ENCODE measurements around the gene CTDP1. TPM values are rescaled to one million over a fixed set of nuclear protein-coding genes. Genes with fewer than 3 reads are reported as not detected.

Gene CTDP1
- total and polyA plus RNA-seq, 9 of the 15 experiments (the other 6 are each of a cell fraction or from before 2014, with no cell fraction given): 0.07 to 19.2 (median 4.0) TPM

DNA sequence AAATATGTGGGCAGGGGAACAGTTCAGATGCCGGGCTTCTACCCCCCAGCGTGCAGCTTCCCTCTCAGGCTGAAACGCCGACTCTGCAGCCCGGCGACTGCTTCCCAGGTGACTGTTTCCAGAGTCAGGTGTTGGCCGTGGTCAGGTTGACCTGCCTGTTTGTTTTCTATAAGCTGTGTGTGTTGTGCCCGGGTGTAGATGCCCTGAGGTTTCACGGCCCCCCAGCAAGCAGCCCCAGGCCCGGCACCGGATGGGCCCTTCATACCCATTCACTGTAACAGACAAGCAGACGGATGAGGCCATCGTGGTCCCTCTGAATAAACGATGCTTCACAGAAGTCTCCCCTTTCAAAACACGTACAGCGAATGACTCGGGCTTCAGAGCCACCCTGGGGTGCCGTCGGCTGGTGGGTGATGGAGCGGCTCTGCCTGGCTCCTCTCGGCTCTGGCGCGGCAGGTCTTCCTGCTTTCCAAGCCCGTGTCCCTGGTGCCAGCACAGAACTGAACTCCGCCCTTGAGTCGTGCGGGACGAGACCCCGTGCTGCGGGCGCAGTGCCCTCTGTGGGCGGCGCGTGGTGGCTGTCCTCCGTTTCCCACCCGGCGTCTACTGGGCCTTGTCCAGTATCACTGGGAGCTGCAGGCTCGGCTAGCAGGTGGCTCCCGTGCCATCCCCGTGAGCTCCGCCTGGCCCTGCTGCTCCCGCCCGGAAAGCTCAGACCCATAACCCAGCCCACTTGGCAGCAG lies 103.1 kb downstream of the CTDP1 start:
- DNase-seq (ENCODE audit: extremely low read depth in 1 of 4, low spot score in 3 of 4) (no peak), FAIRE-seq (no peak), ATAC-seq (no peak)
- H2AFZ ChIP-seq (ENCODE audit: low read depth, low read length): no peak overlapping the region
- H3K9me1 ChIP-seq (ENCODE audit: control insufficient read depth, insufficient read depth, low read length): no peaks in the 10 kb centered on the region
- no peak overlapping the region for H3K4me3 ChIP-seq
- ChIA-PET POLR2A (no interaction called here), CTCF (ENCODE audit: low intra/inter-chr PET ratio) (no interaction called here)
- H3K9me3 ChIP-seq (replicated peaks; ENCODE audit: control insufficient read depth, insufficient read depth, low read depth, low read length): no peaks in the 10 kb centered on the region
- peaks cover 20 to 86% of the 10 kb centered on the region in 2 experiments for H3K27me3 ChIP-seq (ENCODE audit: control insufficient read depth in 2 of 2, insufficient read depth in 2 of 2, low read length in 2 of 2)
- no peak overlapping the region for H3K9ac ChIP-seq (ENCODE audit: insufficient read depth in 1 of 2, low read depth in 2 of 2, low read length in 2 of 2)
- no peaks in the 10 kb centered on the region for H3K36me3 ChIP-seq (ENCODE audit: control insufficient read depth, insufficient read depth, low read length)
- no peak overlapping the region for H3K27ac ChIP-seq (ENCODE audit: extremely low read depth, low read depth, low read length)
- H3K4me1 ChIP-seq (replicated peaks in 1 of 2; ENCODE audit: control insufficient read depth in 2 of 2, insufficient read depth in 2 of 2, low read length in 2 of 2): peaks cover 0 to 5% of the 10 kb centered on the region in 2 experiments; a peak in 2 of 5 replicates
- WGBS (ENCODE audit: insufficient coverage, low coverage, missing lambda C conversion rate): 9% methylated on average over 22 of the region's 43 CpGs
- no TSS peak for BruUV-seq (replicated peaks)
- no peaks in the 10 kb centered on the region for H3K79me2 ChIP-seq (ENCODE audit: control insufficient read depth, insufficient read depth, low read length)
- in situ Hi-C loops (cut with MboI) (no loop called here), intact Hi-C loops (cut with micrococcal nuclease) (no loop called here)
- H4K20me1 ChIP-seq (replicated peaks; ENCODE audit: control insufficient read depth, insufficient read depth, low read length): no peaks in the 10 kb centered on the region
- H3K4me2 ChIP-seq (ENCODE audit: insufficient read depth, low read length): no peak overlapping the region
- no peak for TF ChIP-seq ZNF76 (CRISPR knock-in tag; IDR thresholded peaks at IDR 0.05; ENCODE audit: borderline replicate concordance)
- TF ChIP-seq, protein P1, sequence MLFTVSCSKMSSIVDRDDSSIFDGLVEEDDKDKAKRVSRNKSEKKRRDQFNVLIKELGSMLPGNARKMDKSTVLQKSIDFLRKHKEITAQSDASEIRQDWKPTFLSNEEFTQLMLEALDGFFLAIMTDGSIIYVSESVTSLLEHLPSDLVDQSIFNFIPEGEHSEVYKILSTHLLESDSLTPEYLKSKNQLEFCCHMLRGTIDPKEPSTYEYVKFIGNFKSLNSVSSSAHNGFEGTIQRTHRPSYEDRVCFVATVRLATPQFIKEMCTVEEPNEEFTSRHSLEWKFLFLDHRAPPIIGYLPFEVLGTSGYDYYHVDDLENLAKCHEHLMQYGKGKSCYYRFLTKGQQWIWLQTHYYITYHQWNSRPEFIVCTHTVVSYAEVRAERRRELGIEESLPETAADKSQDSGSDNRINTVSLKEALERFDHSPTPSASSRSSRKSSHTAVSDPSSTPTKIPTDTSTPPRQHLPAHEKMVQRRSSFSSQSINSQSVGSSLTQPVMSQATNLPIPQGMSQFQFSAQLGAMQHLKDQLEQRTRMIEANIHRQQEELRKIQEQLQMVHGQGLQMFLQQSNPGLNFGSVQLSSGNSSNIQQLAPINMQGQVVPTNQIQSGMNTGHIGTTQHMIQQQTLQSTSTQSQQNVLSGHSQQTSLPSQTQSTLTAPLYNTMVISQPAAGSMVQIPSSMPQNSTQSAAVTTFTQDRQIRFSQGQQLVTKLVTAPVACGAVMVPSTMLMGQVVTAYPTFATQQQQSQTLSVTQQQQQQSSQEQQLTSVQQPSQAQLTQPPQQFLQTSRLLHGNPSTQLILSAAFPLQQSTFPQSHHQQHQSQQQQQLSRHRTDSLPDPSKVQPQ (CRISPR knock-in tag; IDR thresholded peaks at IDR 0.05; ENCODE audit: borderline replicate concordance): no peak
- TF ChIP-seq POLR2AphosphoS2 (IDR thresholded peaks at IDR 0.05; ENCODE audit: low read length): no peak
- TF ChIP-seq, protein P2, sequence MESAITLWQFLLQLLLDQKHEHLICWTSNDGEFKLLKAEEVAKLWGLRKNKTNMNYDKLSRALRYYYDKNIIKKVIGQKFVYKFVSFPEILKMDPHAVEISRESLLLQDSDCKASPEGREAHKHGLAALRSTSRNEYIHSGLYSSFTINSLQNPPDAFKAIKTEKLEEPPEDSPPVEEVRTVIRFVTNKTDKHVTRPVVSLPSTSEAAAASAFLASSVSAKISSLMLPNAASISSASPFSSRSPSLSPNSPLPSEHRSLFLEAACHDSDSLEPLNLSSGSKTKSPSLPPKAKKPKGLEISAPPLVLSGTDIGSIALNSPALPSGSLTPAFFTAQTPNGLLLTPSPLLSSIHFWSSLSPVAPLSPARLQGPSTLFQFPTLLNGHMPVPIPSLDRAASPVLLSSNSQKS (CRISPR knock-in tag; IDR thresholded peaks at IDR 0.05): no peak
- TF ChIP-seq HMGN3 (IDR thresholded peaks at IDR 0.05; ENCODE audit: borderline replicate concordance, extremely low read depth, insufficient read length, low read depth, low read length): no peak
- no peak for TF ChIP-seq NCOA6 (IDR thresholded peaks at IDR 0.05)
- TF ChIP-seq, protein P3, sequence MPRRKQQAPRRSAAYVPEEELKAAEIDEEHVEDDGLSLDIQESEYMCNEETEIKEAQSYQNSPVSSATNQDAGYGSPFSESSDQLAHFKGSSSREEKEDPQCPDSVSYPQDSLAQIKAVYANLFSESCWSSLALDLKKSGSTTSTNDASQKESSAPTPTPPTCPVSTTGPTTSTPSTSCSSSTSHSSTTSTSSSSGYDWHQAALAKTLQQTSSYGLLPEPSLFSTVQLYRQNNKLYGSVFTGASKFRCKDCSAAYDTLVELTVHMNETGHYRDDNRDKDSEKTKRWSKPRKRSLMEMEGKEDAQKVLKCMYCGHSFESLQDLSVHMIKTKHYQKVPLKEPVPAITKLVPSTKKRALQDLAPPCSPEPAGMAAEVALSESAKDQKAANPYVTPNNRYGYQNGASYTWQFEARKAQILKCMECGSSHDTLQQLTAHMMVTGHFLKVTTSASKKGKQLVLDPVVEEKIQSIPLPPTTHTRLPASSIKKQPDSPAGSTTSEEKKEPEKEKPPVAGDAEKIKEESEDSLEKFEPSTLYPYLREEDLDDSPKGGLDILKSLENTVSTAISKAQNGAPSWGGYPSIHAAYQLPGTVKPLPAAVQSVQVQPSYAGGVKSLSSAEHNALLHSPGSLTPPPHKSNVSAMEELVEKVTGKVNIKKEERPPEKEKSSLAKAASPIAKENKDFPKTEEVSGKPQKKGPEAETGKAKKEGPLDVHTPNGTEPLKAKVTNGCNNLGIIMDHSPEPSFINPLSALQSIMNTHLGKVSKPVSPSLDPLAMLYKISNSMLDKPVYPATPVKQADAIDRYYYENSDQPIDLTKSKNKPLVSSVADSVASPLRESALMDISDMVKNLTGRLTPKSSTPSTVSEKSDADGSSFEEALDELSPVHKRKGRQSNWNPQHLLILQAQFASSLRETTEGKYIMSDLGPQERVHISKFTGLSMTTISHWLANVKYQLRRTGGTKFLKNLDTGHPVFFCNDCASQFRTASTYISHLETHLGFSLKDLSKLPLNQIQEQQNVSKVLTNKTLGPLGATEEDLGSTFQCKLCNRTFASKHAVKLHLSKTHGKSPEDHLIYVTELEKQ (CRISPR knock-in tag; IDR thresholded peaks at IDR 0.05): no peak
- TF ChIP-seq CEBPB (tag; IDR thresholded peaks at IDR 0.05): no peak
- no peak for TF ChIP-seq ZNF253 (CRISPR knock-in tag; conservative IDR thresholded peaks at IDR 0.05)
- TF ChIP-seq NCOR1 (IDR thresholded peaks at IDR 0.05): no peak
- no peak for TF ChIP-seq ZNF436 (CRISPR knock-in tag; IDR thresholded peaks at IDR 0.05)
- no peak for TF ChIP-seq ZNF695 (CRISPR knock-in tag; IDR thresholded peaks at IDR 0.05)
- TF ChIP-seq ZBTB7A (IDR thresholded peaks at IDR 0.05; ENCODE audit: borderline replicate concordance, control insufficient read depth, low read depth, low read length): no peak
- TF ChIP-seq, protein P4, sequence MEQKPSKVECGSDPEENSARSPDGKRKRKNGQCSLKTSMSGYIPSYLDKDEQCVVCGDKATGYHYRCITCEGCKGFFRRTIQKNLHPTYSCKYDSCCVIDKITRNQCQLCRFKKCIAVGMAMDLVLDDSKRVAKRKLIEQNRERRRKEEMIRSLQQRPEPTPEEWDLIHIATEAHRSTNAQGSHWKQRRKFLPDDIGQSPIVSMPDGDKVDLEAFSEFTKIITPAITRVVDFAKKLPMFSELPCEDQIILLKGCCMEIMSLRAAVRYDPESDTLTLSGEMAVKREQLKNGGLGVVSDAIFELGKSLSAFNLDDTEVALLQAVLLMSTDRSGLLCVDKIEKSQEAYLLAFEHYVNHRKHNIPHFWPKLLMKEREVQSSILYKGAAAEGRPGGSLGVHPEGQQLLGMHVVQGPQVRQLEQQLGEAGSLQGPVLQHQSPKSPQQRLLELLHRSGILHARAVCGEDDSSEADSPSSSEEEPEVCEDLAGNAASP (IDR thresholded peaks at IDR 0.05): no peak
